WERI-Rb-1 (cell line): ENCODE data around the gene TNK2.

Experiments
- DNase-seq: peaks from one replicate; pipeline ENCODE4 v3.0.0-alpha.2; 2020
- H3K27ac ChIP-seq: fragments of 250-450 bp; sonication (Bioruptor Pico); 2 replicates; pipeline ENCODE4 v1.5.1; 2020; ENCODE audit warnings: mild to moderate bottlenecking, moderate library complexity
- H3K27me3 ChIP-seq: fragments of 250-450 bp; sonication (Bioruptor Pico); 2 replicates; pipeline ENCODE4 v1.5.1; 2021; ENCODE audit warnings: mild to moderate bottlenecking, low read depth, moderate library complexity; ENCODE audit not compliant: insufficient read depth, severe bottlenecking
- H3K36me3 ChIP-seq: fragments of 250-450 bp; sonication (Bioruptor Pico); 2 replicates; pipeline ENCODE4 v1.5.1; 2020; ENCODE audit warnings: mild to moderate bottlenecking, moderate library complexity
- H3K4me3 ChIP-seq: 2 replicates; pipeline ENCODE4 v1.5.1; 2011; ENCODE audit warnings: low read depth, mild to moderate bottlenecking, control low read depth, low read length
- H3K9me3 ChIP-seq: fragments of 250-450 bp; sonication (Bioruptor Pico); 2 replicates; pipeline ENCODE4 v1.5.1; 2021; ENCODE audit warnings: mild to moderate bottlenecking, moderate library complexity; ENCODE audit not compliant: severe bottlenecking
- TF ChIP-seq, protein P1 (sequence below): IDR thresholded peaks from 2 replicates; pipeline ENCODE4 v1.5.1; 2011; ENCODE audit warnings: low read depth, mild to moderate bottlenecking, control low read depth, inconsistent platforms, low read length

Gene TNK2

GRCh38 chr3:195878424-195879274 lies 29.7 kb downstream of the TNK2 start:
- no peak for DNase-seq

DNA sequence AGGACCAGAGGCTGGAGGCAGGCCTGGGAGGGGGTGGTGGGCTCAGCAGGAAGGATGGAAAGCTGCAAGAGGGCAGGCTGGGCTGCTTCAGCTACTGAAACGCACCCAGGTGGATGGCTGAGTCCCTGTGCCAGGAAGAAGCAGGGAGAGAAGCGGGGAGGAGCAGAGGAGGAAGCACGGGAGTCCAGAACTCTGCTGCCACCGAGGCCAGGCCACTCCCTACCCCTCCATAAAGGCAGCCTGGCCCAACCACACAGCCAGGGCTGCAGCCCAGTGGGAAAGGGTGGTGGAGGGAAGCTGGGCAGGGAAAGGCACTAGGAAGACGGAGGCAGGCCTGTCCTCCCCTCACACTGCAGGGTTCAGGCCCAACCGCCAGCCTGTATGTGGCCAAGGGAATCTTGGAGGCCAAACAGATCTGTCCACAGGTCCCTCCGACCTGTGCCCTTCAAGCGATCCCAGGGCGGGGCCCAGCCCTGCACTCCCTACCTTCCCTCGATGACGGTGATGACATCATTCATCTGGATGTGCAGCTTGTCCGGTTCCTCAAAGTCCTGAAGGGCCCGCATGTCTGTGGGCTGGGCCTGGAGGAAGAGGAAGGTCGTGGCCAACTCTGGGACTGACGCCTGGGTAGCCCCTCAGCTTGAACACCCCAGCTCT lies 30.5 kb downstream of the TNK2 start:
- no peak for DNase-seq
- TF ChIP-seq, protein P1, sequence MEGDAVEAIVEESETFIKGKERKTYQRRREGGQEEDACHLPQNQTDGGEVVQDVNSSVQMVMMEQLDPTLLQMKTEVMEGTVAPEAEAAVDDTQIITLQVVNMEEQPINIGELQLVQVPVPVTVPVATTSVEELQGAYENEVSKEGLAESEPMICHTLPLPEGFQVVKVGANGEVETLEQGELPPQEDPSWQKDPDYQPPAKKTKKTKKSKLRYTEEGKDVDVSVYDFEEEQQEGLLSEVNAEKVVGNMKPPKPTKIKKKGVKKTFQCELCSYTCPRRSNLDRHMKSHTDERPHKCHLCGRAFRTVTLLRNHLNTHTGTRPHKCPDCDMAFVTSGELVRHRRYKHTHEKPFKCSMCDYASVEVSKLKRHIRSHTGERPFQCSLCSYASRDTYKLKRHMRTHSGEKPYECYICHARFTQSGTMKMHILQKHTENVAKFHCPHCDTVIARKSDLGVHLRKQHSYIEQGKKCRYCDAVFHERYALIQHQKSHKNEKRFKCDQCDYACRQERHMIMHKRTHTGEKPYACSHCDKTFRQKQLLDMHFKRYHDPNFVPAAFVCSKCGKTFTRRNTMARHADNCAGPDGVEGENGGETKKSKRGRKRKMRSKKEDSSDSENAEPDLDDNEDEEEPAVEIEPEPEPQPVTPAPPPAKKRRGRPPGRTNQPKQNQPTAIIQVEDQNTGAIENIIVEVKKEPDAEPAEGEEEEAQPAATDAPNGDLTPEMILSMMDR = no peak
- Histone ChIP-seq H3K9me3 (no peaks in the 10 kb centered on the region), H3K36me3 (no peaks in the 10 kb centered on the region), H3K27ac (no peak overlapping the region), H3K27me3 (no peaks in the 10 kb centered on the region), H3K4me3 (no peak overlapping the region)

More at GRCh38 chr3:195878424-195879274, 29.7 kb downstream of the TNK2 start:
- Histone ChIP-seq H3K9me3 (no peaks in the 10 kb centered on the region), H3K36me3 (no peaks in the 10 kb centered on the region), H3K27ac (no peak overlapping the region), H3K27me3 (no peaks in the 10 kb centered on the region), H3K4me3 (no peak overlapping the region)
- TF ChIP-seq, protein P1 = no peak

DNA sequence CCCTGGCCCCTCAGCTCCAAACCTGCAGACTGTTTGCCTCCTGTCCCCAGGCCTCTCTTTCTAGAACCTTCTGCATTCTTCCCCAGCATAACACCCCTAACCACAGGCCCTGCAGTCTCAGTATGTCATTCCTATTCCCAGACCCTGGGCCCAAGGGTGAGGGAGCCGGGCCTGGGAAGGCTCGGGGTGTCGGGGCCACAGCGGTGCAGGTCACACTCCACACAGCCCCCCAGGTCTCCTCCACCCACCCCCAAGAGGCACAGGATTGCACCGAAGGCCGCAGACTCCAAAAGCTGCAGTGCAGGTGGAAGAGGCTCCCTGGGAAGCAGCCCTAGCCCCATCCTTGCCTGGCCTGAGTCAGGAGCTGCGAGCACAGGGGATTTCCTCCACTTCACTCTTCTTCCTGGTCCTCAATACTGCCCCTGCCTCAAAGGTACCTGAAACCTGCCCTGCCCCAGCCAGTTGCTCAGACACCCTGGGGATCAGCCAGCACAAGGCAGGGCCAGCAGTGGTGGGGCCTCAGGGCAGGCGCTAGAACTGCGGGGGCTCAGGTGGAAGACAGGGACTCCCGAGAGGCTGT lies 31.1 kb downstream of the TNK2 start:
- no peak for DNase-seq
- Histone ChIP-seq H3K36me3 (no peaks in the 10 kb centered on the region), H3K27me3 (no peaks in the 10 kb centered on the region), H3K27ac (no peak overlapping the region), H3K9me3 (no peaks in the 10 kb centered on the region), H3K4me3 (no peak overlapping the region)
- TF ChIP-seq, protein P1 = no peak

- Histone ChIP-seq H3K9me3 (no peaks in the 10 kb centered on the region), H3K36me3 (no peaks in the 10 kb centered on the region), H3K27ac (no peak overlapping the region), H3K4me3 (no peak overlapping the region), H3K27me3 (no peaks in the 10 kb centered on the region)
- TF ChIP-seq, protein P1 = no peak
- no peak for DNase-seq
Observed at GRCh38 chr3:195876297-195877064, 31.9 kb downstream of the TNK2 start.

DNA sequence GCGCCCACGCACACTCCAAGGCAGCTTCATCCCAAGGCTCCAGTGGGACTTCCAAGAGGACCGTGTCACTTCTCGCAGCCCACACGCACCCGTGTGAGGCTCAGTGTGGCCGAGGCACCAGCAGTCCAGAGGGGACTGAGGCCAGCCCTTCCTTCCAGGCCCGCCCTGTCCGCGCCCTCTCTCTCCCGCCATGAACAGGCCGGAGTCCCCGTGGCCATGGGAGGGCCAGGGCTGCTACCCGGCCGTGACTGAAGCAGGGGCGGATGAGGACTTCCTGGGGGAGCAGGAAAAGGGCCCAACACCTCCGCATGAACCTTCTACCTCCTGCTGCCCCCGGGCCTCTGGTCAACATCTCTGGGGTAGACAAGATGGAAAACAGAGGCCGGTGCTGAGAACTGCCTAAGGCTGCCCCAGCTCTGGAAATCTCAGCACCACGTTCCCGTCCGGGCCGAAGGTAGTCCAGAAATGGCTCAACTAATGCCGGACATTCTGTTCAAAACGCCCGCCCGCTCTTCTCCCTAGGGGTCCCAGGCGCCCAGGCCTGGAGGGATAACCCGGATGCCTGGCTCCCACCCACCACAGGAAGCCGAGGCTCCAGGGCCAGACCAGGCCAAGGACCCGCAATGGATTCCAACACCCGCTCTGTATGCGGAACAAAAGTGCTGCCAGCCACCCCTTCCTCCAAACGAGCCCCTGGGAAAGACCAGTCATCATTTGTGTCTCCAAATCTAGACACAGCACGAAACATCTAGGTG lies 32.7 kb downstream of the TNK2 start:
- Histone ChIP-seq H3K27me3 (no peaks in the 10 kb centered on the region), H3K27ac (no peak overlapping the region), H3K36me3 (no peaks in the 10 kb centered on the region), H3K4me3 (no peak overlapping the region), H3K9me3 (no peaks in the 10 kb centered on the region)
- no peak for DNase-seq
- TF ChIP-seq, protein P1 = no peak
